Upper lobe of left lung (tissue), 6 donors: ENCODE results near the gene DLEC1. TPM values are rescaled to one million over a fixed set of nuclear protein-coding genes. Genes with fewer than 3 reads are reported as not detected.
"Not testable (repeated sequence)": the region's sequence is repeated elsewhere in the genome, so short reads cannot be mapped to it uniquely, and the experiment has no call there.

Source experiments
- ATAC-seq, 2 donors: fragments of 200-7000 bp; cut with Tn5 transposase; one replicate each; pipeline ENCODE4 v1.9.1; 2022; ENCODE audit warnings: mild to moderate bottlenecking in 2 of 2, moderate library complexity in 2 of 2; ENCODE audit not compliant: low FRiP score in 2 of 2
- DNase-seq, 2 donors: peaks; one replicate each; pipeline ENCODE4 v3.0.0-alpha.2; 2019 to 2020
- H3K27ac ChIP-seq, 4 donors: fragments of 200-600 bp; sonication (generic); one replicate each; pipeline ENCODE4 v1.5.1; 2016 to 2019
- H3K27me3 ChIP-seq, 4 donors: fragments of 200-600 bp; sonication (generic); one replicate each; pipeline ENCODE4 v1.5.1; 2017 to 2019
- H3K36me3 ChIP-seq, 4 donors: fragments of 200-600 bp; sonication (generic); one replicate each; pipeline ENCODE4 v1.5.1; 2016 to 2019
- H3K4me1 ChIP-seq, 4 donors: fragments of 200-600 bp; sonication (generic); one replicate each; pipeline ENCODE4 v1.5.1; 2018 to 2019
- H3K4me3 ChIP-seq, 4 donors: fragments of 200-600 bp; sonication (generic); one replicate each; pipeline ENCODE4 v1.5.1; 2017 to 2019; ENCODE audit warnings: mild to moderate bottlenecking in 2 of 4, moderate library complexity in 1 of 4
- H3K9me3 ChIP-seq, 4 donors: fragments of 200-600 bp; sonication (generic); one replicate each; pipeline ENCODE4 v1.5.1; 2018 to 2019
- EP300 ChIP-seq, 4 donors: sonication (generic); formaldehyde crosslinking; IDR thresholded peaks; one replicate each; pipeline ENCODE4 v1.5.1; 2017; ENCODE audit warnings: antibody characterized with exemption in 4 of 4, control low read depth in 2 of 4
- POLR2A ChIP-seq, 4 donors: fragments of 450-650 bp; IDR thresholded peaks; one replicate each; pipeline ENCODE4 v1.5.1; 2016 to 2017; ENCODE audit warnings: antibody characterized with exemption in 4 of 4, mild to moderate bottlenecking in 2 of 4
- POLR2AphosphoS5 ChIP-seq, 2 donors: sonication (generic); formaldehyde crosslinking; IDR thresholded peaks; one replicate each; pipeline ENCODE4 v1.5.1; 2017; ENCODE audit warnings: antibody characterized with exemption in 2 of 2
- WGBS, 2 donors: methylation state at CpG; one replicate each; pipeline ENCODE4 v1.1.5; 2017 to 2018; 5-methylcytosine and 5-hydroxymethylcytosine counted together
- total RNA-seq, 6 donors: library from RNA; depleted of rRNA in 4 of 6; stranded (reverse); fragments of >200 nt in 4 of 6; gene quantifications; one replicate each; pipeline versions ENCODE4 v1.1.0 to v1.2.1, GENCODE V29; 2016 to 2021
- TF ChIP-seq, protein P1 (sequence below), 6 experiments: fragments of 450-650 bp in 4 of 6; fragments of 200-600 bp in 2 of 6; sonication (generic) in 2 of 6; IDR thresholded peaks; one replicate each; pipeline ENCODE4 v1.5.1; 2016 to 2019; ENCODE audit warnings: antibody characterized with exemption in 6 of 6
- donor health status: DM: no; HTN: no; CAD: no; lungs with moderate emphysema.
- donor health status: DM: no; HTN: yes; CAD: no; lungs with severe emphysema.

Gene DLEC1
- total RNA-seq, 6 donors from 2014 or later: 2.3 to 34.8 (median 14.3) TPM

- 72 to 81% methylated on average over 6 of the region's 6 CpGs for WGBS, 2 donors
- DNase-seq (no peak), ATAC-seq (no peak)
- no peak overlapping the region for H3K4me3 ChIP-seq
- no peaks in the 10 kb centered on the region for H3K27me3 ChIP-seq
- H3K9me3 ChIP-seq: no peaks in the 10 kb centered on the region
- no peak overlapping the region for H3K27ac ChIP-seq
- TF ChIP-seq POLR2A (IDR thresholded peaks at IDR 0.05): no peak
- TF ChIP-seq, protein P1, sequence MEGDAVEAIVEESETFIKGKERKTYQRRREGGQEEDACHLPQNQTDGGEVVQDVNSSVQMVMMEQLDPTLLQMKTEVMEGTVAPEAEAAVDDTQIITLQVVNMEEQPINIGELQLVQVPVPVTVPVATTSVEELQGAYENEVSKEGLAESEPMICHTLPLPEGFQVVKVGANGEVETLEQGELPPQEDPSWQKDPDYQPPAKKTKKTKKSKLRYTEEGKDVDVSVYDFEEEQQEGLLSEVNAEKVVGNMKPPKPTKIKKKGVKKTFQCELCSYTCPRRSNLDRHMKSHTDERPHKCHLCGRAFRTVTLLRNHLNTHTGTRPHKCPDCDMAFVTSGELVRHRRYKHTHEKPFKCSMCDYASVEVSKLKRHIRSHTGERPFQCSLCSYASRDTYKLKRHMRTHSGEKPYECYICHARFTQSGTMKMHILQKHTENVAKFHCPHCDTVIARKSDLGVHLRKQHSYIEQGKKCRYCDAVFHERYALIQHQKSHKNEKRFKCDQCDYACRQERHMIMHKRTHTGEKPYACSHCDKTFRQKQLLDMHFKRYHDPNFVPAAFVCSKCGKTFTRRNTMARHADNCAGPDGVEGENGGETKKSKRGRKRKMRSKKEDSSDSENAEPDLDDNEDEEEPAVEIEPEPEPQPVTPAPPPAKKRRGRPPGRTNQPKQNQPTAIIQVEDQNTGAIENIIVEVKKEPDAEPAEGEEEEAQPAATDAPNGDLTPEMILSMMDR (IDR thresholded peaks at IDR 0.05): no peak
- TF ChIP-seq EP300 (IDR thresholded peaks at IDR 0.05): no peak
- TF ChIP-seq POLR2AphosphoS5 (IDR thresholded peaks at IDR 0.05): peak in 1 of 2 donors; percentile 15
- H3K4me1 ChIP-seq: peaks cover 0 to 6% (median 3%) of the 10 kb centered on the region in 4 donors
- H3K36me3 ChIP-seq: no peaks in the 10 kb centered on the region
Measured at GRCh38 chr3:38067508-38068233, 28.7 kb downstream of the DLEC1 start.

GRCh38 chr3:38070013-38070412 is 31.0 kb downstream of the DLEC1 start:
- ATAC-seq (no peak), DNase-seq (no peak)
- 81 to 86% methylated on average over 2 of the region's 2 CpGs for WGBS, 2 donors
- Histone ChIP-seq H3K4me1 (peaks cover 0 to 5% (median 0%) of the 10 kb centered on the region in 4 donors), H3K27me3 (no peaks in the 10 kb centered on the region), H3K9me3 (no peaks in the 10 kb centered on the region), H3K27ac (no peak overlapping the region), H3K4me3 (no peak overlapping the region), H3K36me3 (no peaks in the 10 kb centered on the region)
- TF ChIP-seq EP300 (IDR thresholded peaks at IDR 0.05) (no peak), POLR2AphosphoS5 (IDR thresholded peaks at IDR 0.05) (no peak), POLR2A (IDR thresholded peaks at IDR 0.05) (no peak)
- TF ChIP-seq, protein P1 (IDR thresholded peaks at IDR 0.05): no peak

DNA sequence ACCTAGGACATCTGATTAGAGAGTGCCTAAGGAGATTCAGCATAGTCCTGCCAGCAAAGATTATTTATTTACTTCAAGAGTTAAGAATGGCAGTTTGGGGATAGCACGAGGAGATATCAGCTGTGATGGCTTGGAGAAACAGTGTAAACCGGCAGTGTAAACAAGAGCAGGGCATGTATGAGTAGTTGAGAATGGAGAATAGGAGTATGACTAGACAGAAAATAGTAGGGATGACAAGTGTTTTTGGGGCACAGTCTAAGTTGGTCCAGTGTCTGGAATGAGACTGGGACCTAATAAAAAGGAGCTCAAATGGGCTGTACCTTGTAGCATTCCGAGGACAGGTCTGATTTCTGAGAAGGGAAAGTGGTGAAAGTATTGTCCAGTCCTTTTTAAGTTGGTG is 38.1 kb downstream of the DLEC1 start:
- H3K36me3 ChIP-seq, H3K9me3 ChIP-seq, H3K4me3 ChIP-seq, H3K4me1 ChIP-seq, ATAC-seq, H3K27ac ChIP-seq, H3K27me3 ChIP-seq, DNase-seq: not testable (repeated sequence)
- WGBS, 2 donors: 66% methylated on average over 3 of the region's 3 CpGs

DNA sequence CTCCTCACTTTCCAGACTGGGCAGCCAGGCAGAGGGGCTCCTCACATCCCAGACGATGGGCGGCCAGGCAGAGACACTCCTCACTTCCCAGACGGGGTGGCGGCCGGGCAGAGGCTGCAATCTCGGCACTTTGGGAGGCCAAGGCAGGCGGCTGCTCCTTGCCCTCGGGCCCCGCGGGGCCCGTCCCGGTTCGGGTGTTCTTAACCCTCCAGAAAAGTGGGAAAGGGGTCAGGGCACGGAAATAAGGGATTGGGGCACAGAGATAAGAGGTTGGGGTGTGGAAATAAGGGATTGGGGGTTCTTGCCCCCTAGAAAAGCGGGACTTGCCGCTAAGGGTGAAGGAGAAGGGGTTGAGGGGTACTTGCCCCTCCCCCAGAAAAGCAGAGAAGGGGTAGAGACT is 43.3 kb downstream of the DLEC1 start:
- not testable (repeated sequence) for ATAC-seq, H3K27me3 ChIP-seq, H3K4me3 ChIP-seq, H3K27ac ChIP-seq, H3K9me3 ChIP-seq, H3K36me3 ChIP-seq, H3K4me1 ChIP-seq
- WGBS, 2 donors: 93 to 96% methylated on average over 12 to 16 of the region's 16 CpGs
- DNase-seq: peak in 1 of 2 donors; percentile 57

DNA sequence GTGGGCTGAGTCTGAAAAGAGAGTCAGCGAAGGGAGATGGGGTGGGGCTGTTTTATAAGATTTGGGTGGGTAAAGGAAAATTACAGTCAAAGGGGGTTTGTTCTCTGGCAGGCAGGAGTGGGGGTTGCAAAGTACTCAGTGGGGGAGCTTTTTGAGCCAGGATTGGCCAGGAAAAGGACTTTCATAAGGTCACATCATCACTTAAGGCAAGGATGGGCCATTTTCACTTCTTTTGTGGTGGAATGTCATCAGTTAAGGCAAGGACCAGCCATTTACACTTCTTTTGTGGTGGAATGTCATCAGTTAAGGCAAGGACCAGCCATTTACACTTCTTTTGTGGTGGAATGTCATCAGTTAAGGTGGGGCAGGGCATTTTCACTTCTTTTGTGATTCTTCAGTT is 44.2 kb downstream of the DLEC1 start:
- no CpG with 5 or more reads among the region's 1 CpG for WGBS, 2 donors
- H3K27ac ChIP-seq, H3K27me3 ChIP-seq, DNase-seq, H3K9me3 ChIP-seq, ATAC-seq, H3K4me3 ChIP-seq, H3K36me3 ChIP-seq, H3K4me1 ChIP-seq: not testable (repeated sequence)

GRCh38 chr3:38083871-38084333 is 44.9 kb downstream of the DLEC1 start:
- no peak overlapping the region for H3K4me3 ChIP-seq
- DNase-seq (no peak), ATAC-seq (no peak)
- peaks cover 0 to 9% (median 0%) of the 10 kb centered on the region in 4 donors for H3K9me3 ChIP-seq
- H3K4me1 ChIP-seq: no peaks in the 10 kb centered on the region
- TF ChIP-seq POLR2AphosphoS5 (IDR thresholded peaks at IDR 0.05): no peak
- TF ChIP-seq EP300 (IDR thresholded peaks at IDR 0.05): no peak
- TF ChIP-seq, protein P1 (IDR thresholded peaks at IDR 0.05): no peak
- TF ChIP-seq POLR2A (IDR thresholded peaks at IDR 0.05): no peak
- 96 to 97% methylated on average over 13 of the region's 13 CpGs for WGBS, 2 donors
- no peak overlapping the region for H3K27ac ChIP-seq
- no peaks in the 10 kb centered on the region for H3K36me3 ChIP-seq
- H3K27me3 ChIP-seq: no peaks in the 10 kb centered on the region
